Nephron progenitor cell (in vitro differentiated cells): ENCODE measurements around the gene RTP1.

Experiments
- DNase-seq: peaks from one replicate; pipeline ENCODE4 v3.0.0; 2021
- H3K27ac Mint-ChIP-seq: 2 replicates; pipeline ENCODE4 v1.8.0; 2021; ENCODE audit warnings: mild to moderate bottlenecking, moderate library complexity, mixed read lengths
- H3K27me3 Mint-ChIP-seq: 2 replicates; pipeline ENCODE4 v1.8.0; 2021; ENCODE audit warnings: mild to moderate bottlenecking, low read depth, mixed read lengths; ENCODE audit not compliant: poor library complexity
- H3K36me3 Mint-ChIP-seq: 2 replicates; pipeline ENCODE4 v1.8.0; 2021; ENCODE audit warnings: low read depth, mixed read lengths
- H3K4me1 Mint-ChIP-seq: 2 replicates; pipeline ENCODE4 v1.8.0; 2021; ENCODE audit warnings: mixed read lengths
- H3K4me3 Mint-ChIP-seq: 2 replicates; pipeline ENCODE4 v1.8.0; 2021; ENCODE audit warnings: mild to moderate bottlenecking, moderate library complexity, mixed read lengths
- H3K9me3 Mint-ChIP-seq: 2 replicates; pipeline ENCODE4 v1.8.0; 2021; ENCODE audit warnings: mild to moderate bottlenecking, moderate library complexity, mixed read lengths
- CTCF ChIP-seq: fragments of 200-600 bp; sonication (generic); IDR thresholded peaks from 2 replicates; pipeline ENCODE4 v1.5.0; 2021; ENCODE audit warnings: antibody characterized with exemption

RTP1 gene

GRCh38 chr3:187211532-187212195 lies 14.4 kb downstream of the RTP1 start:
- H3K4me3 Mint-ChIP-seq, result no peak overlapping the region
- no peak for TF ChIP-seq CTCF
- DNase-seq, result no peak
- H3K4me1 Mint-ChIP-seq, result peaks cover 16% of the 10 kb centered on the region
- H3K27ac Mint-ChIP-seq, result no peak overlapping the region
- H3K27me3 Mint-ChIP-seq, result peaks cover 14% of the 10 kb centered on the region
- H3K36me3 Mint-ChIP-seq, result no peaks in the 10 kb centered on the region
- H3K9me3 Mint-ChIP-seq, result peaks cover 7% of the 10 kb centered on the region

- H3K9me3 Mint-ChIP-seq, result peaks cover 7% of the 10 kb centered on the region
- no peak overlapping the region for H3K4me3 Mint-ChIP-seq
- H3K27me3 Mint-ChIP-seq, result peaks cover 14% of the 10 kb centered on the region
- H3K27ac Mint-ChIP-seq, result peak overlapping the region; percentile 2
- peaks cover 16% of the 10 kb centered on the region for H3K4me1 Mint-ChIP-seq
- no peak for TF ChIP-seq CTCF
- no peak for DNase-seq
- no peaks in the 10 kb centered on the region for H3K36me3 Mint-ChIP-seq
Observed at GRCh38 chr3:187212196-187212545, 14.9 kb downstream of the RTP1 start.

GRCh38 chr3:187212705-187213104 lies 15.4 kb downstream of the RTP1 start:
- no peak for TF ChIP-seq CTCF
- Mint-ChIP-seq H3K27me3 (peaks cover 14% of the 10 kb centered on the region), H3K27ac (no peak overlapping the region), H3K9me3 (peaks cover 5% of the 10 kb centered on the region), H3K36me3 (no peaks in the 10 kb centered on the region), H3K4me1 (peaks cover 16% of the 10 kb centered on the region), H3K4me3 (no peak overlapping the region)
- no peak for DNase-seq

- Mint-ChIP-seq H3K27ac (no peak overlapping the region), H3K36me3 (no peaks in the 10 kb centered on the region), H3K4me1 (peaks cover 16% of the 10 kb centered on the region), H3K9me3 (no peaks in the 10 kb centered on the region), H3K27me3 (peaks cover 14% of the 10 kb centered on the region), H3K4me3 (no peak overlapping the region)
- TF ChIP-seq CTCF, result no peak
- no peak for DNase-seq
Observed at GRCh38 chr3:187213616-187214015, 16.3 kb downstream of the RTP1 start.

- H3K36me3 Mint-ChIP-seq, result no peaks in the 10 kb centered on the region
- H3K4me3 Mint-ChIP-seq, result no peak overlapping the region
- H3K27ac Mint-ChIP-seq, result no peak overlapping the region
- TF ChIP-seq CTCF, result no peak
- no peak for DNase-seq
- no peaks in the 10 kb centered on the region for H3K9me3 Mint-ChIP-seq
- H3K4me1 Mint-ChIP-seq, result peaks cover 16% of the 10 kb centered on the region
- peaks cover 13% of the 10 kb centered on the region for H3K27me3 Mint-ChIP-seq
Observed at GRCh38 chr3:187215460-187215859, 18.2 kb downstream of the RTP1 start.

- H3K4me1 Mint-ChIP-seq, result no peaks in the 10 kb centered on the region
- TF ChIP-seq CTCF, result no peak
- H3K9me3 Mint-ChIP-seq, result no peaks in the 10 kb centered on the region
- no peaks in the 10 kb centered on the region for H3K36me3 Mint-ChIP-seq
- no peak overlapping the region for H3K27ac Mint-ChIP-seq
- H3K4me3 Mint-ChIP-seq, result no peak overlapping the region
- H3K27me3 Mint-ChIP-seq, result peaks cover 19% of the 10 kb centered on the region
- no peak for DNase-seq
Observed at GRCh38 chr3:187222801-187223200, 25.5 kb downstream of the RTP1 start.
